Measurements from ENCODE around the gene STAC.
"Not testable (repeated sequence)": the region's sequence is repeated elsewhere in the genome, so short reads cannot be mapped to it uniquely, and the experiment has no call there.

DNA sequence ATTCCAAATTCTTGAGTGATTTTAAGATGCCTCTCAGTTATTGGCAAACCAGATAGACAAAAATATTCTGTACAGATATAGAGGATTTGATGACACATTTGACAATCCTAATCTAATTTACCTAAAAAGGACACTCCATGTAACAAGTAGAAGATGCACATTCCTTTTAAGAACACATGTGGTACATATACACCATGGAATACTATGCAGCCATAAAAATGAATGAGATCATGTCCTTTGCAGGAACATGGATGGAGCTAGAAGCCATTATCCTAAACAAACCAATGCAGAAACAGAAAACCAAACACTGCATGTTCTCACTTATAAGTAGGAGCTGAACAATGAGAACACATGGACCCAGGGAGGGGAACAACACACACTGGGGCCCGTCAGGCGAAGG, 119.7 kb downstream of the STAC start:
- not testable (repeated sequence) for TF ChIP-seq CTCF (conservative IDR thresholded peaks at IDR 0.05; ENCODE audit: low read depth, low read length); EZH2 (IDR thresholded peaks at IDR 0.05; ENCODE audit: borderline replicate concordance, low read depth, low read length, poor library complexity, severe bottlenecking)

Measured in A673 (cell line).